ENCODE data around the gene ATXN1L. TPM values are rescaled to one million over a fixed set of nuclear protein-coding genes. Genes with fewer than 3 reads are reported as not detected.

Gene ATXN1L
- total RNA-seq, 3 donors from 2014 or later (not counting 1 experiment from before 2014, with no cell fraction given) = 59.7 to 66.9 (median 59.8) TPM

DNA sequence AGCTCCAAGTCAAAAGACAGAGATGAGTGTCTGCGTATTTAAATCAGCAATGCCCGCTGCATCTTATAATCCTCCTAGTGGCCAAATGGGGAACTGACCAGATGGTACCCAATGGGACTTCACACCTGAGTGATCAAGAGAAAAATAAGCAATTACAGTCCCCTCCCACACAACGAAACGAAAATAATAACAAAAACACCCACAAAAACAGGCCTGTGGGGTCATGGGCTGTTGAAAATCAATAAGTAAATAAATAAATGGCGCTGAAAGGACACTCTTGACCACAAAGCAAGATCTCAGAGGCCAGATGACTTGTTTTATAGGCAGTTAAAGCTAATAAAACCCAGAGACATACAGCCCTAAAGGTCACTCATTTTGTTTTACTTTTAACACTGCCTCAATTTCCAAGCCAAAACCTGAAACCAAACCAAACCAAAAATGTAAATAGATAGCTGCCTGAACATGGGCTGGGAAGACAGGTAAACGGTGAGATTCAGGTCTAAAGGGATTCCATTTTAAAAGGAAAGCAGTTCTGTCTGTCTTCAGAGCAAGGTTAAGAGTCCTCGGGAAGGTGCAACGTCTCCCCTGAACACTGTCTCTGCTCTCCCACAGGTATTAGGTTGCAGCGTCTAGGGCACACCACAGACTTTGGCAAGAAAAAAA lies 36.9 kb downstream of the ATXN1L start:
- peaks cover 46 to 49% of the 10 kb centered on the region in 2 donors for H3K4me1 Mint-ChIP-seq
- H3K27me3 Mint-ChIP-seq (ENCODE audit: low read depth in 2 of 2) = no peaks in the 10 kb centered on the region
- intact Hi-C loops (cut with micrococcal nuclease) = loop anchor here (2.0 to 5.0 kb wide), 3 partner anchors 35 to 160 kb away; partner anchors contain the start of genes AP1G1, ATXN1L and PHLPP2
- Histone ChIP-seq H3K27ac (ENCODE audit: low read length) (peak overlapping the region; percentile 64), H3K27me3 (ENCODE audit: control insufficient read depth, insufficient read depth, low read length) (no peaks in the 10 kb centered on the region), H3K9me3 (ENCODE audit: control insufficient read depth, insufficient read depth, low read length) (no peaks in the 10 kb centered on the region), H3K4me3 (ENCODE audit: low read length) (peak overlapping the region; percentile 74), H3K4me1 (ENCODE audit: control insufficient read depth, insufficient read depth, low read length) (peaks cover 36% of the 10 kb centered on the region), H3K36me3 (ENCODE audit: control insufficient read depth, insufficient read depth, low read length) (no peaks in the 10 kb centered on the region)
- no peaks in the 10 kb centered on the region for H3K9me3 Mint-ChIP-seq
- peak overlapping the region; percentile 91 to 96 for H3K27ac Mint-ChIP-seq
- peak overlapping the region; percentile 91 for H3K4me3 Mint-ChIP-seq
- TF ChIP-seq CTCF (IDR thresholded peaks at IDR 0.05) = peak; percentile 89
- 12% methylated on average over 7 of the region's 9 CpGs for WGBS (ENCODE audit: insufficient coverage)
- peak; percentile 63 to 79 (median 67) for ATAC-seq
- peaks cover 8% of the 10 kb centered on the region for H3K36me3 Mint-ChIP-seq
- peak; percentile 51 to 93 for DNase-seq

- intact Hi-C loops (cut with micrococcal nuclease) = loop anchor here (2.0 to 5.0 kb wide), 3 partner anchors 36 to 161 kb away; partner anchors contain the start of genes AP1G1, ATXN1L and PHLPP2
- peak; percentile 19 to 45 (median 37) for ATAC-seq
- WGBS (ENCODE audit: insufficient coverage) = under 1% methylated on average over 46 of the region's 46 CpGs
- Mint-ChIP-seq H3K27me3 (ENCODE audit: low read depth in 2 of 2) (no peaks in the 10 kb centered on the region), H3K27ac (peak overlapping the region; percentile 91 to 96), H3K4me1 (peaks cover 46 to 49% of the 10 kb centered on the region in 2 donors), H3K9me3 (no peaks in the 10 kb centered on the region), H3K36me3 (peaks cover 8% of the 10 kb centered on the region), H3K4me3 (peak overlapping the region; percentile 91)
- peak; percentile 36 to 73 for DNase-seq
- Histone ChIP-seq H3K4me3 (ENCODE audit: low read length) (peak overlapping the region; percentile 74), H3K27ac (ENCODE audit: low read length) (peak overlapping the region; percentile 64), H3K4me1 (ENCODE audit: control insufficient read depth, insufficient read depth, low read length) (peaks cover 36% of the 10 kb centered on the region), H3K9me3 (ENCODE audit: control insufficient read depth, insufficient read depth, low read length) (no peaks in the 10 kb centered on the region), H3K36me3 (ENCODE audit: control insufficient read depth, insufficient read depth, low read length) (no peaks in the 10 kb centered on the region), H3K27me3 (ENCODE audit: control insufficient read depth, insufficient read depth, low read length) (no peaks in the 10 kb centered on the region)
- no peak for TF ChIP-seq CTCF (IDR thresholded peaks at IDR 0.05)
Observed at GRCh38 chr16:71883168-71883848, 37.5 kb downstream of the ATXN1L start.

DNA sequence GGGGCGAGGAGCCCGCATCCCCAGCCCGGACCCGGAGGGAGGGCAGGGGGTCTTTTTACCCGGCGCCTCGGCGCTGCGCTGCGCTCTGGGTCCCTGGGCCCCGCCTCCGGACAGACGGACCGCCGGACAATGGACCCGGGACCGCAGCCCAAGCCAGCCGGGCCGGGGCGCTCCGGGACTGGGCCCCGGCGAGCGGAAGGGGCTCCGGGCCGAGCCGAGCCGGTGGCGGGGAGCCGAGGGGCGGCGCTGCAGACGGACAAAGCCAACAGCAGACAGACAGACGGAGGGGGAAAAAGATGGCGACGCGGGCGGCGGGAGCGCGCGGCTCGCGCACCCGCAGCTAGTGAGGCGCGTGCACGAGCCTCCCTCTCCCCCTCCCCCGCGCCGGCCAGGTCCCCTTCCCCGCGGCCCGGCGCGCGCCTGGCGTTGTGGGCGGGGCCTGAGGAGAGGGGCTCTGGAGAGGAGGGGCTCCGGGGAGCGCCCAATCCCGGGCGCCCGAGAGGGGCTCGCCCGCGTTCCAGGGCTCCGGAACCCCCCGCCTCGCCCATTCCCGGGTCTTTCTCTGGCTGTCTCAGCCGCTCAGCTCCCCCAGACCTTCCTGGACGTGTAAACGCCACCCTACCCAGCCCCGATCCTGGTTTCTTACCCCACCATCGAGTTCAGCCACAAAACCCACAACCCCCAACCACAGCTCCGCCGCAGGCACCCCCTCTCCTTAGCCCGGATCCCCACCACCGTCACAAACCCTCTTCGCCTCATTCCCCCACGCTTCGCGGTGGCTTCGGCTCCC lies 38.3 kb downstream of the ATXN1L start, which contains the start of gene ZNF821:
Gene ZNF821 (minus strand): TSS at position 334 of the 790 bp plus-strand sequence. CDS start 4,236 bp downstream, outside the sequence.
- Mint-ChIP-seq H3K27me3 (ENCODE audit: low read depth in 2 of 2) (no peaks in the 10 kb centered on the region), H3K27ac (peak within 1 kb of the TSS; percentile 91 to 96), H3K36me3 (peaks cover 3% of the 10 kb centered on the region), H3K4me3 (peak within 1 kb of the TSS; percentile 93), H3K4me1 (peaks cover 46 to 49% of the 10 kb centered on the region in 2 donors), H3K9me3 (no peaks in the 10 kb centered on the region)
- intact Hi-C loops (cut with micrococcal nuclease) = loop anchor here (1.0 to 5.0 kb wide), 4 partner anchors 11 to 162 kb away; partner anchors contain the start of genes AP1G1, ATXN1L, IST1 and PHLPP2
- Histone ChIP-seq H3K4me1 (ENCODE audit: control insufficient read depth, insufficient read depth, low read length) (peaks cover 36% of the 10 kb centered on the region), H3K27ac (ENCODE audit: low read length) (peak within 1 kb of the TSS; percentile 78), H3K36me3 (ENCODE audit: control insufficient read depth, insufficient read depth, low read length) (no peaks in the 10 kb centered on the region), H3K27me3 (ENCODE audit: control insufficient read depth, insufficient read depth, low read length) (no peaks in the 10 kb centered on the region), H3K4me3 (ENCODE audit: low read length) (peak within 1 kb of the TSS; percentile 74), H3K9me3 (ENCODE audit: control insufficient read depth, insufficient read depth, low read length) (no peaks in the 10 kb centered on the region)
- TF ChIP-seq CTCF (IDR thresholded peaks at IDR 0.05) = peak; percentile 45
- peak; percentile 70 to 90 for DNase-seq
- ATAC-seq = peak; percentile 62 to 77 (median 64)
- WGBS (ENCODE audit: insufficient coverage) = 0% methylated on average over 80 of the region's 85 CpGs

All from natural killer cell (primary cell).